ENCODE results near the gene PRKAR2A.

GRCh38 chr3:48716982-48717746 lies 130.5 kb downstream of the PRKAR2A start, which contains the start of gene IP6K2:
- TF ChIP-seq CTCF (IDR thresholded peaks at IDR 0.05): peak in 1 of 7 experiments; percentile 6
- TF ChIP-seq EP300 (IDR thresholded peaks at IDR 0.05): no peak
- peak in 1 of 4 donors; percentile 67 for TF ChIP-seq POLR2A (IDR thresholded peaks at IDR 0.05)
